Activated CD4-positive, alpha-beta T cell treated with anti-CD3 and anti-CD28 coated beads for 1 hour (primary cell): ENCODE results near the gene PCYT1A.
"Not testable (repeated sequence)": the region's sequence is repeated elsewhere in the genome, so short reads cannot be mapped to it uniquely, and the experiment has no call there.

ENCODE experiments used
- DNase-seq: peaks from one replicate; pipeline ENCODE4 v3.0.0-alpha.2; 2020

PCYT1A gene

DNA sequence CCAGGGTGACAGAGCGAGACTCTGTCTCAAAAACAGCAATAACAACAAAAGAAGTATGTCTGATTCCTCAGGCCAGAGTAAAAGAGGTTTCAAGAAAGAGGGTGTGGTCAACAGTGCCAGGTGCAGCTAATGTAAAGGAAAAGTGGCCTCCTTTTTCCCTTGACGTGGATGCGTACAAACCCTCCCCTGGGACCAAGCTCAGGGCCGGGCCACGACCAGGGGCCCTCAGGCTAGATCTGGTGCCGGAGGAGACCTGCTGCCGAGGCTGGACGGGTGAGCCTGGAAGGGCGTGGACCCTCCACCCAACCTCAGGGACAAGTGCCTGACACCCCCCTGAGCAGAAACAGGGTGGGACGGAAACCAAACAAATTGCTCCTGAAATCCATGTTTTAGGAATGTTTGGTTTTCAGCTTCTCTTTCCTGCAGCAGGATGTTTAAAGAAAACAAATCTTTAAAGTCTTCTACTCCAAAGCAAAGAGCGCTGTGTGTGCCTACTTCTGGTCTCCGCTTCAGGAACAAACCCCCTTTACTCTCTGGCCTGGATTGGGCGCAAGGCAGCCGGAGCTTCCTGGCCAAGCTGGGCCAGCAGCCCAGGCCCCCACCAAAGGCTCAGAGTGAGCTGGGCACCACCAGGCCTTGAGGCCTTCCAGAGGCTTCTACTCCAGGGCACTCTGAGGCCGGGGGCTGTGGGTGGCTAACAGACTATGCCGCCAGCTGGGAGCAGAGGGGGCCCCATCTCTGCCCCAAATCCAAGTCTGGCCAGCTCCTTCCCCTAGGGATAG is 97.8 kb downstream of the PCYT1A start:
- no peak for DNase-seq

DNA sequence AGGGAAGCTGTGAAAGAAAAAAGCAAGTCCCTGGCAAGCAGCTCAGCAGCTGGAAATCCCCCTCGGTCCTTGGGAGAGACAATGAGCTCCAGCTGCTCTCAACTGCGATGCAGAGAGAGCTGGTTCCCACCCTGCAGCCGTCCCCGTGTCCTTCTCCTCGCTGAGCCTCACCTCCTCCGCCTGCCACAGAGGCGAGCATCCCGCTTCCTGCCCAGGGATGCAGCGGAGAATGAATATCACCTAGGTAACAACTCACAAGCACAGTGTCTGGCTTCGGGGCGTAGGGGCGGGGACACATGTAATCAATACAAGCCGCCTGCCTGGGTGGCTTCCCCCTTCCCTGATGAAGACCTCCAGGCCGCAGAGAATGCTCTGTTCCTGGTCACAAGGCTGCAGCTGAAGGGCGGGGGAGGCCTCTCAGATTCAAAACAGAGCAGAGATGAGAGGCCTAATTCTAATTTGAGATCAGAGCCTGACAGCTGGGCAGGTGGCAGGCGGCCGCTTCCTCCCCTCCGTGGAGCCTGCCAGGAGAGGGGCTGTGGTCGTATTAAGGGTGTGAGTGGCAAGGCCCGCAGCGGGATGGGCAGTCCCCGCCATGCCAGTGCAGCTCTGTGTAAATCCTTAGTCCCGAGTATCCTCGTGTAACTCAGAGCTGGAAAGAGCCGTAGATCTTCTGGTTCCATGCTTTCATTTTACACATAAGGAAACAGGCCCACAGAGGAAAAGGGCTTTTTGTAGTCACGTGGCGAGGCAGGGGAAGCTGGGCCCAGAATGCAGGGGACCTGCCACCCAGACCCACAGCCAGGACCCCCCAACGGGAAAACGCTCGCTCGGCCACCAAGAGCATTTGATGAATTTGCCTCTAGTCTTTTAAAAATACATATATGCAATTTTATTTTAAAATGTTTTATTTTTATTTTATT is 100.6 kb downstream of the PCYT1A start:
- DNase-seq: no peak

GRCh38 chr3:196184881-196185280 is 102.6 kb downstream of the PCYT1A start:
- DNase-seq: no peak

GRCh38 chr3:196184169-196184432 is 103.4 kb downstream of the PCYT1A start:
- DNase-seq: not testable (repeated sequence)

DNA sequence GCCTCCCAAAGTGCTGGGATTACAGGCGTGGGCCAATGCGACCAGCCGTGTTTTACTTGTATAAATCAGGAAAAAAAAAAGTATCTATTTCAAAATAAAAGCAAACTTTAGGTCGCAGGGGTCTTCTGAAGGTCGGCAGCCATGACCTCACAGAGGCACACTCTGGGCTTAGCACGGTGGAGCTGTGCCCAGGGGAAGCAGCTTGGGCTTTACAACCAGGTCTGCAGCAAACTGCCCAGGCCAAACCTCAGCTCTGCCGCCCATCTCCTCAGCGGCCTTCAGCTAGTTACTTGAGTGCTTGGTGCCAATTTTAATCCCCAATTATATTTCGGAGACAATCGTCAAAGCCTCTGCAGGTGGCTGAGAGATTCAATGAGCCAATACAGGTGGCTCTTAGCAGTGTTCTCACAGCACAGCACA is 106.4 kb downstream of the PCYT1A start:
- no peak for DNase-seq

- no peak for DNase-seq
Measured at GRCh38 chr3:196180346-196180745, 107.2 kb downstream of the PCYT1A start.
